ENCODE measurements around the gene CSF2. TPM values are rescaled to one million over a fixed set of nuclear protein-coding genes. Genes with fewer than 3 reads are reported as not detected.

Gene CSF2
- total and polyA plus RNA-seq, 2 donors, result not detected

DNA sequence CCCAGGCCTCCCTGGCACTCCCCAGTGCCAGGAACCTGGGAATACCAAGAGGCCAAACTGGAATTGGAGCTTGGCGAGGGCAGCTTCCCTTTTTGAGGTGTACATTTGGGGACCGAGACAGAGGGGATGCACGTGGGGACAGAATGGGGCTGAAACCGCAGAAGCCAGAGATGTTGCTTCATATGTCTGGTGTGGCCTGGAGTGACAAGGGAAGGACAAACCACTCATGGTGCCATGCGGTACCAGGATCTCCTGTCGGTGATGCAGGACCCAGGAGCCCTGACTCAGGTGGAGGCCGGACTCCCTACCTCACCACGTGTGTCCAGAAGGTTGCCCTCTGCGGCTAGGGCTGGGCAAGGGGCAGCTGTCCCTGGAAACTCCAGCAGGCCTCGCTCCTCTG is 4.0 kb upstream of the CSF2 start:
- H3K36me3 ChIP-seq (ENCODE audit: insufficient read depth), result no peaks in the 10 kb centered on the region
- no peaks in the 10 kb centered on the region for H3K4me1 ChIP-seq (ENCODE audit: insufficient read depth)
- H3K27ac ChIP-seq (ENCODE audit: low read depth), result no peak overlapping the region
- no peak for DNase-seq (ENCODE audit: extremely low spot score)
- H3K4me3 ChIP-seq (ENCODE audit: low read depth, low read length), result no peak overlapping the region
- WGBS, result 93% methylated on average over 10 of the region's 10 CpGs

DNA sequence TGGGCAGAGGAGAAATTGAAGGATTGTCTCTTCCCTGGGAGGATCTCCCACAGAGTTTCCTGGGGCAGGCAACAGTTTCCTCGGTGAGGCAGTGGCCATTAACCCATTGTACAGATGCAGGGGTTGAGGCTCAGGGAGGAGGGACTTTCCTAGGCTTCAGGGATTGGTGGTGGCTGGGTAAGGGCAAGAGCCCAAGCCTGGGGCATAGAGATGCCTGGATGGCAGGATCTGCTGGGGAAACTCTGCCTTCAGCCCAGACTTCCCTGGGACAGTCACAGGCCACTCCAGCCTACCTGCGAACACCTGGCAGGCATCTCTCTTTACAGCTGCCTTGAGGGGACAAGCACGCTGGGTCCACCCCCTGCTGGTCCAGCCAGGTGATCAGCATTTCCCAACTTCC is 3.6 kb upstream of the CSF2 start:
- Histone ChIP-seq H3K4me3 (ENCODE audit: low read depth, low read length) (no peak overlapping the region), H3K27ac (ENCODE audit: low read depth) (no peak overlapping the region), H3K4me1 (ENCODE audit: insufficient read depth) (no peaks in the 10 kb centered on the region), H3K36me3 (ENCODE audit: insufficient read depth) (no peaks in the 10 kb centered on the region)
- no peak for DNase-seq (ENCODE audit: extremely low spot score)
- WGBS, result 91% methylated on average over 3 of the region's 3 CpGs

GRCh38 chr5:132070460-132071337 is 2.9 kb upstream of the CSF2 start:
- H3K4me3 ChIP-seq (ENCODE audit: low read depth, low read length), result no peak overlapping the region
- DNase-seq (ENCODE audit: extremely low spot score), result no peak

DNA sequence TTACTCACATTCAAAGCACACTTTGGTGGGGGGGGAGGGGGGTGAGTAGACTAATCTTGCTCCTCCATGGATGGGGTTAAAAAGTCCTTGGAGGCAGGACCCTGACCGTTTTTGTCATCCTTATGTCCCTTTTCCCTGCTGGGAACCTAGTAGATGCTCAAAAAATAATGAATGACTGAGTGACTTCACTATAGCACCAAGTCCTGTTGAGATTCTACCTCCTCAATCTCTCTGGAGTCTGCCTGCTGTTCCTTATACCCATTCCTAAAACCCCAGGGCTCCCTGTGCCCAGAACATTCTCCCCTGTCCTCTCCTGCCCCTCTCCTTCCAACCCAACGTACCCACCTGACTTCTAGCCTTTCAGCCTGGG is 2.3 kb upstream of the CSF2 start:
- 76% methylated on average over 2 of the region's 2 CpGs for WGBS
- Histone ChIP-seq H3K4me1 (ENCODE audit: insufficient read depth) (no peaks in the 10 kb centered on the region), H3K4me3 (ENCODE audit: low read depth, low read length) (no peak overlapping the region), H3K36me3 (ENCODE audit: insufficient read depth) (no peaks in the 10 kb centered on the region), H3K27ac (ENCODE audit: low read depth) (no peak overlapping the region)
- no peak for DNase-seq (ENCODE audit: extremely low spot score)

More at GRCh38 chr5:132070460-132071337, 2.9 kb upstream of the CSF2 start:
- Histone ChIP-seq H3K27ac (ENCODE audit: low read depth) (no peak overlapping the region), H3K4me1 (ENCODE audit: insufficient read depth) (no peaks in the 10 kb centered on the region), H3K36me3 (ENCODE audit: insufficient read depth) (no peaks in the 10 kb centered on the region)
- WGBS, result 67% methylated on average over 13 of the region's 13 CpGs

GRCh38 chr5:132072070-132072469 is 1.5 kb upstream of the CSF2 start:
- Histone ChIP-seq H3K36me3 (ENCODE audit: insufficient read depth) (no peaks in the 10 kb centered on the region), H3K4me3 (ENCODE audit: low read depth, low read length) (no peak overlapping the region), H3K4me1 (ENCODE audit: insufficient read depth) (no peaks in the 10 kb centered on the region), H3K27ac (ENCODE audit: low read depth) (no peak overlapping the region)
- DNase-seq (ENCODE audit: extremely low spot score), result no peak
- WGBS, result 93% methylated on average over 4 of the region's 4 CpGs

DNA sequence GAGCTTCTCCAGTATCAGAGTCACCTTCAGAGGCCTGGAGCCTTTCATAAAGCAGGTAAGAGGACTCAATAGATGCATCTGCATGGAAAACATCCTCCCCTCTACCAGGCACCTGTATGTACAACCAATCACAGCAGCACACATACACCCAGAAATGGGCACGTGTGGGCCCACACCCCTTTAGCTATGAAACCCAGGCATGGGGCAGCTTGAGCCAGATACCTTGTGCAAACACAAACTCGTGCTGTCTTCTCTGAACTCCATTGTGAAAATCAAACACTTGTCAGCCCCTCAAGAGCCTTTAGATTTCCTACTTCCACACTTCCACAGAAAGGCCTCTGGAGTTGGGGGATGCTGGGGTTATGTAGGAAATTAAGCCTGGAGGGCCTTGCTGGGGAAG is 1.1 kb upstream of the CSF2 start:
- Histone ChIP-seq H3K4me1 (ENCODE audit: insufficient read depth) (no peaks in the 10 kb centered on the region), H3K27ac (ENCODE audit: low read depth) (no peak overlapping the region), H3K36me3 (ENCODE audit: insufficient read depth) (no peaks in the 10 kb centered on the region), H3K4me3 (ENCODE audit: low read depth, low read length) (no peak overlapping the region)
- no peak for DNase-seq (ENCODE audit: extremely low spot score)
- 83% methylated on average over 2 of the region's 2 CpGs for WGBS

DNA sequence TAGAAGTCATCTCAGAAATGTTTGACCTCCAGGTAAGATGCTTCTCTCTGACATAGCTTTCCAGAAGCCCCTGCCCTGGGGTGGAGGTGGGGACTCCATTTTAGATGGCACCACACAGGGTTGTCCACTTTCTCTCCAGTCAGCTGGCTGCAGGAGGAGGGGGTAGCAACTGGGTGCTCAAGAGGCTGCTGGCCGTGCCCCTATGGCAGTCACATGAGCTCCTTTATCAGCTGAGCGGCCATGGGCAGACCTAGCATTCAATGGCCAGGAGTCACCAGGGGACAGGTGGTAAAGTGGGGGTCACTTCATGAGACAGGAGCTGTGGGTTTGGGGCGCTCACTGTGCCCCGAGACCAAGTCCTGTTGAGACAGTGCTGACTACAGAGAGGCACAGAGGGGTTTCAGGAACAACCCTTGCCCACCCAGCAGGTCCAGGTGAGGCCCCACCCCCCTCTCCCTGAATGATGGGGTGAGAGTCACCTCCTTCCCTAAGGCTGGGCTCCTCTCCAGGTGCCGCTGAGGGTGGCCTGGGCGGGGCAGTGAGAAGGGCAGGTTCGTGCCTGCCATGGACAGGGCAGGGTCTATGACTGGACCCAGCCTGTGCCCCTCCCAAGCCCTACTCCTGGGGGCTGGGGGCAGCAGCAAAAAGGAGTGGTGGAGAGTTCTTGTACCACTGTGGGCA is 642 bp downstream of the CSF2 start:
- Histone ChIP-seq H3K4me3 (ENCODE audit: low read depth, low read length) (no peak overlapping the region), H3K36me3 (ENCODE audit: insufficient read depth) (no peaks in the 10 kb centered on the region), H3K27ac (ENCODE audit: low read depth) (no peak overlapping the region), H3K4me1 (ENCODE audit: insufficient read depth) (no peaks in the 10 kb centered on the region)
- DNase-seq (ENCODE audit: extremely low spot score), result no peak
- 92% methylated on average over 7 of the region's 7 CpGs for WGBS

DNA sequence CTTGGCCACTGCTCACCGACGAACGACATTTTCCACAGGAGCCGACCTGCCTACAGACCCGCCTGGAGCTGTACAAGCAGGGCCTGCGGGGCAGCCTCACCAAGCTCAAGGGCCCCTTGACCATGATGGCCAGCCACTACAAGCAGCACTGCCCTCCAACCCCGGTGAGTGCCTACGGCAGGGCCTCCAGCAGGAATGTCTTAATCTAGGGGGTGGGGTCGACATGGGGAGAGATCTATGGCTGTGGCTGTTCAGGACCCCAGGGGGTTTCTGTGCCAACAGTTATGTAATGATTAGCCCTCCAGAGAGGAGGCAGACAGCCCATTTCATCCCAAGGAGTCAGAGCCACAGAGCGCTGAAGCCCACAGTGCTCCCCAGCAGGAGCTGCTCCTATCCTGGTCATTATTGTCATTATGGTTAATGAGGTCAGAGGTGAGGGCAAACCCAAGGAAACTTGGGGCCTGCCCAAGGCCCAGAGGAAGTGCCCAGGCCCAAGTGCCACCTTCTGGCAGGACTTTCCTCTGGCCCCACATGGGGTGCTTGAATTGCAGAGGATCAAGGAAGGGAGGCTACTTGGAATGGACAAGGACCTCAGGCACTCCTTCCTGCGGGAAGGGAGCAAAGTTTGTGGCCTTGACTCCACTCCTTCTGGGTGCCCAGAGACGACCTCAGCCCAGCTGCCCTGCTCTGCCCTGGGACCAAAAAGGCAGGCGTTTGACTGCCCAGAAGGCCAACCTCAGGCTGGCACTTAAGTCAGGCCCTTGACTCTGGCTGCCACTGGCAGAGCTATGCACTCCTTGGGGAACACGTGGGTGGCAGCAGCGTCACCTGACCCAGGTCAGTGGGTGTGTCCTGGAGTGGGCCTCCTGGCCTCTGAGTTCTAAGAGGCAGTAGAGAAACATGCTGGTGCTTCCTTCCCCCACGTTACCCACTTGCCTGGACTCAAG is 1.5 kb downstream of the CSF2 start:
- 77% methylated on average over 16 of the region's 16 CpGs for WGBS
- Histone ChIP-seq H3K27ac (ENCODE audit: low read depth) (no peak overlapping the region), H3K4me1 (ENCODE audit: insufficient read depth) (no peaks in the 10 kb centered on the region), H3K4me3 (ENCODE audit: low read depth, low read length) (no peak overlapping the region), H3K36me3 (ENCODE audit: insufficient read depth) (no peaks in the 10 kb centered on the region)
- no peak for DNase-seq (ENCODE audit: extremely low spot score)

- Histone ChIP-seq H3K36me3 (ENCODE audit: insufficient read depth) (no peaks in the 10 kb centered on the region), H3K27ac (ENCODE audit: low read depth) (no peak overlapping the region), H3K4me3 (ENCODE audit: low read depth, low read length) (no peak overlapping the region), H3K4me1 (ENCODE audit: insufficient read depth) (no peaks in the 10 kb centered on the region)
- no peak for DNase-seq (ENCODE audit: extremely low spot score)
- WGBS, result 88% methylated on average over 2 of the region's 2 CpGs
Observed at GRCh38 chr5:132075719-132076077, 2.1 kb downstream of the CSF2 start.

DNA sequence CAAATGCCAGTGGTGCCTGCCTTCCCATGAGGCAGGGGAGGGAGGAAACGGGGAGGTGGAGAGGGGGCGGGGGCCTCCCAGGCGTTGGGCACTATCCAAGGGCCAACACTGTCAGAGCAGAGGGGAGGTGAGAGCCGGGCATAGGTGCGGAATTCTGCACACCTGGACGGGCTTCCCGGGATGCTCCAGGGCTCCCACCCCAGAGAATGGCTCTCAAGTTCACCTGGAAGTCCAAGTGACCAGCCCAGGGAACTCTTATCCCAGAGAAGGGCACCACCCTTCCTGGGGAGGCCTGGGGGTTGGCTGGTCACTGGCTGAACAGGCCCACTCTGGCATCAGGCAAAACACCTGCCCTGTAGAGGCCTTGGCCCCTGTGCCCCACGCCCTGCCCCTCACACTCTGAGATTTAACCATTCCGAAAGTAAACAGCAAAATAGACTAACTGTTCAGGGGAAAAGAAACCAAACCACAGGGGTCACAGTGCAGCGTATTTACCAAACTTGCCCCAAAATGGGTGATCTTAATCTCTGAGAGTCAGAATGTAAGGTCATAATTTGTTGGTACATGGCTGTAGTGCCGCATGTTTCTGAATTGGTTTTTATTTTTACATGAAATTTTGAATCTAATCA is 2.7 kb downstream of the CSF2 start:
- no peak overlapping the region for H3K4me3 ChIP-seq (ENCODE audit: low read depth, low read length)
- H3K27ac ChIP-seq (ENCODE audit: low read depth), result no peak overlapping the region
- no peaks in the 10 kb centered on the region for H3K36me3 ChIP-seq (ENCODE audit: insufficient read depth)
- DNase-seq (ENCODE audit: extremely low spot score), result no peak
- 89% methylated on average over 11 of the region's 11 CpGs for WGBS
- no peaks in the 10 kb centered on the region for H3K4me1 ChIP-seq (ENCODE audit: insufficient read depth)

- no peak for DNase-seq (ENCODE audit: extremely low spot score)
- 89% methylated on average over 8 of the region's 8 CpGs for WGBS
- H3K4me3 ChIP-seq (ENCODE audit: low read depth, low read length), result no peak overlapping the region
Observed at GRCh38 chr5:132076983-132077382, 3.4 kb downstream of the CSF2 start.

GRCh38 chr5:132079081-132079480 is 5.5 kb downstream of the CSF2 start:
- Histone ChIP-seq H3K4me3 (ENCODE audit: low read depth, low read length) (no peak overlapping the region), H3K27ac (ENCODE audit: low read depth) (no peak overlapping the region), H3K4me1 (ENCODE audit: insufficient read depth) (no peaks in the 10 kb centered on the region), H3K36me3 (ENCODE audit: insufficient read depth) (no peaks in the 10 kb centered on the region)
- no peak for DNase-seq (ENCODE audit: extremely low spot score)
- 74% methylated on average over 4 of the region's 4 CpGs for WGBS

More at GRCh38 chr5:132076983-132077382, 3.4 kb downstream of the CSF2 start:
- Histone ChIP-seq H3K36me3 (ENCODE audit: insufficient read depth) (no peaks in the 10 kb centered on the region), H3K4me1 (ENCODE audit: insufficient read depth) (no peaks in the 10 kb centered on the region), H3K27ac (ENCODE audit: low read depth) (no peak overlapping the region)

- H3K27ac ChIP-seq (ENCODE audit: low read depth), result no peak overlapping the region
- no peaks in the 10 kb centered on the region for H3K36me3 ChIP-seq (ENCODE audit: insufficient read depth)
- WGBS, result 93% methylated on average over 3 of the region's 3 CpGs
- no peak overlapping the region for H3K4me3 ChIP-seq (ENCODE audit: low read depth, low read length)
- no peaks in the 10 kb centered on the region for H3K4me1 ChIP-seq (ENCODE audit: insufficient read depth)
- DNase-seq (ENCODE audit: extremely low spot score), result no peak
Observed at GRCh38 chr5:132079619-132080018, 6.0 kb downstream of the CSF2 start.
